ENCODE measurements around the gene NPAS1.
"Not testable (repeated sequence)": the region's sequence is repeated elsewhere in the genome, so short reads cannot be mapped to it uniquely, and the experiment has no call there.

Gene NPAS1

DNA sequence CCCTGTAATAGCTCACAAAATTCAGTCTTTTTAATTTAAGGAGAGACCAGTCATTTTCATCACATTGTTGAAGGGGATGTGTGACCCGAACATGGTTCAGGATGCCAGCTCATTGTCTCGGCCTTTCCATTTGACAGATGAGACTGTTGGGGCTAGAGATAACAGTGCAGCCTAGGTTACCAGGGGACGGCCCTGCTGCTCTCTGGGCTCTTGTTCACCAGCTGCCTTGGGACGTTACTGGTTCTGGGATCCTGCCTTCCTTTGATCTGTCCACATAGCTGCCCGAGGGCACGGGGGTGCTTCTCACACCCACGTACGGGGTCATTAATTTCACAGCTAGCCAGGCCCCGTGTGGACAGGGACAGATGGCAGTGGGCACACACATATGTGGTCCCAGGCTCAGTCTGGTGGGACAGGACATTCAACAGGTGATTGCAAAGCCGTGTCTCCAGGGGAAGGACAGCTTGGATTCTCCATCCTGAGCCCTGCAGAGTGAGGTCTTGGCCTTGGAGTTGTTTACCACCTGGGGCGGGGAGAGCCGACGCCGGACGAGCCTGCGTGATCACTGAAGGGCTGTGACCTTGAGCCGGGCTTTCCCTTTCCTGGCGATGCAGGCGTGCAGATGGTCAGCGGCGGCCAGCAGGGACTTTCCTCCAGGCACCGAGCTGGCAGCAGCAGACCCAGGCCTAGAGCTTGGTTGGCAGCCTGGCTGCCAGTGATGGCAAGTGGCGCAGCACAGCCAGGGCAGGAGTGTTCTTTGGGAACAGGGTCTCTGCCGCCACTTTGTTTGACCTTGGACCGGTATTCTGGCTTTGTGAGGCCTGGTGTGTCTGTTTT is 26.7 kb upstream of the NPAS1 start:
- no peak for DNase-seq

DNA sequence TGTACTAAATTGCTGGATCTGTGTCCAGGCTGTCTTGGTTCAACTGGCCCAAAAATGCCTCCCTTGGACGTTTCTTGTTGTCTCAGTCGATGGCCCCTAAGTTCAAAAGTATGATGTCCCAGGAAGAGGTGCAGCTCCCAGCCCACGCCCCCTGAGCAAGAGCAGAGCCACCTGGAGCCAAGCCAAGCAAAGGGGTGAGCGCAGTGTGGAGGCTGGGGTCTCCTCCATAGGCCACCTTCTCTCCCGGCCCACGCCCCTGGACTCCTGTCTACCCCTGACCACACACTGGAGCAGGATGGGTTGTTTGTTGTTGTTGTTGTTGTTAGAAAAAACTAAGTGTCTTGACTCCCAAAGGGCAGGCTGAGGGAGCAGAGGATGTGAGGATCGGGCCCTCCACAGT is 26.0 kb upstream of the NPAS1 start:
- DNase-seq, result no peak

DNA sequence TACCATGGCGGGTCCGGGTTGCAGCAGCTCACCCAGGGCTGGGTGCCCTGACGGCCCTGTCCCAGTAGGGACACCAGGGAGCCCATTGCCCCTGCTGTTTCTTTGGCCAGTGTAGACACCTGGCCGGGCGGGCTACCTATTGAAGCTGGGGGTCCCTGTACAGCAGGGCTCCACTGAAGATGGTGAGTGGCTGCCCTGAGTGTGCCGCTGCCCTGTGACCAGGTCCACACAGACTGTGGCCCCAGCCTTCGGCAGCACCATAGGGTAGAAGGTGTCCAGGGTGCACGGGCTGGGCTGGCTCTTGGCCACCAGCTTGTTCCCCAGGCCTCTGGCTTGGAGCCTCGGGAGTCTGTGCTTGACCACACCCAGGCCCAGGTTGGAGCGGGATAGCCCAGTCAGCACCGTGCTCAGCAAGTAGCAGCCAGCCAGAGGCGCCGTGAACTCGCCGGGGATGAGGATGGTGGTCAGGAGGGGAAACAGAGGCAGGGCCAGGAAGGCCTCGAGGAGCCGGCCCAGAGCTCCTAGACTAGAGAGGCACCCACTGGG is 25.4 kb upstream of the NPAS1 start:
- DNase-seq, result no peak

DNA sequence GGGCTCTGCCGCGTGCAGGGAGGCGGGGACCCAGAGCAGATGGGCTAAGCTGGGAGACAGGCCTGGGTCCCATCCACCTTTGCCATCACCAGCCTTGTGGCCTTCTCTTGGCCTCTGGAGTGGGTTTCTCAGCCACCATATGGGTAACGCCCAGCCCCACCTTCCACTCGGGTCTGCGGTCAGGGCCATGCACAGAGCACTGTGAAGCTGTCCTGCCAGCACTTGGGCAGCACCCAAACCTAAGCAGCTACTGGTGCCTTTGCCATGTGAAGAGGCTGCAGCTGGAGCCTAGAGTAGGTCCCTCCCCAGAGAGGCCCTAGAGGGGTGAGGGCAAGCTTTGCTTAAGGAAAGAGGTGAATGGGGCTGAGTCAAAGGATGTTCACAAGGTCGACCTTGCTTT is 24.1 kb upstream of the NPAS1 start:
- no peak for DNase-seq

DNA sequence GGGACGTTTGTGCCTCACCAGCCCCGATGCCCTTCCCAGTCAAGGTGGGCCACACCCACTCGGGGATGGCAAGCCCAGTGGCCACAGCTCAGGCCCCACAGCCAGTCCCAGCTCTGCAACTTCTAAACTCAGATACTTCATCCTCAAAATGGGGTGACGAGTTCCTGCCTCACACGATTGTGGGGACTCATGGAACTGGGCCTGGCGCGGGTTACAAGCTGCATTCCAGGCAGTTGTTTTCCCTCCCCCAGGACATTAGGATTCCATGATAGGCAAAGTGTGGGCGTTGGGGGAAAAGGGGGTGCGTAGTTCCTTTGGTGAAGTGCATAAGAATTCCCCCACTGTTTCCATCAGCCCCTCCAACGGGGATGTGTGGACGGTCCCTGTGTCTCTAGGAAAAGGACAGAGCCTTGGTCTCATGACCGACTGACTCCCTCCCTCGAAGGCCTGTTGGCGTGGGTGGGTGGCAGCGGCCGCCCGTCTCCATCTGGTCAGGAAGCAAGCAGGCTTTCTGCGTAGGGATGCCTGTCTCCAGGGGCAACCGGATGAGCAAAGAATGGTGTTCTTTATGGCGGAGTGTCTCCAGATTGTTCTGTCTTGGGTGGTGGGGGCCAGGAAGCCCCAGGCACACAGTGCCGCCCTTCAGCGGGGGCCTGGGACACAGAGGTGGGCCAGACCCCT is 21.1 kb upstream of the NPAS1 start:
- DNase-seq, result no peak

DNA sequence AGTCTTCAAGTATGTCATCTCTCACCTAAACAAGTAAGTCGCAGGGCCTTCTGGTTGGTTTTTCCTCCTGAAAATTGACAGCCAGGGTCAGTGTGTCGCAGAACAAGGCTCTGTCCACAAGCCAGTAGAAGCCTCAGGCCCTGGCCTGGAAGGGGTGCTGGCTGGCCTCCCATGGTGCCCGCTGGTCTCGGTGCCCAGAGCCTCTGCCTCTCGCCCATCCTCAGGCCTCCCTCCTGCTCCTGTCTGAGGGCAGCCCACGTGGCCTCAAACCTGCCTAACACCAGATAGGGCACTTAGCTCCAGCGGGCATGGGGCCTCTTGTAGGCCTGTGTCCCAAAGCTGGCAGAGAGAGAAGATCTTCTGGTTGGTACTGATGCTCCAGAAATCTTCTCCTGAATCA is 20.3 kb upstream of the NPAS1 start:
- no peak for DNase-seq

DNA sequence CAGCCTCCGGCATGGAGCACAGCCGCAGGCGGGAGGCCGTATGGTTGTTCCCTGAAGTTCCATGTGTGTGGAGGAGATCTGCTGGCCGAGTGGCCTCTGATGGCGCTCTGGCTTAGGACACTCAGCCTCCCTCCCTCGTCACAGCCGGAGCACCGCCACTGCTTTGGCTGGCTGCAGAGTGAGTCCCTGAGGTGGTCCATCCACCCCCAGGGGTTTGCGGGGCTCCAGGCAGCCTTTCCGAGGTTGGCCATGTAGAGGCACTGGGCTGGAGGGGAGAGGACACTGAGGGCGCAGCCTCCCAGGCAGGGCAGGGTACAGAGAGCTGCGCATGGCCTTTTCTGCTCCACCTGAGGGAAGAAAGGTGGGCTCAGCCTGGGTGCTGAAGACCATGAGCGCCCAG is 19.8 kb upstream of the NPAS1 start:
- DNase-seq, result no peak

DNA sequence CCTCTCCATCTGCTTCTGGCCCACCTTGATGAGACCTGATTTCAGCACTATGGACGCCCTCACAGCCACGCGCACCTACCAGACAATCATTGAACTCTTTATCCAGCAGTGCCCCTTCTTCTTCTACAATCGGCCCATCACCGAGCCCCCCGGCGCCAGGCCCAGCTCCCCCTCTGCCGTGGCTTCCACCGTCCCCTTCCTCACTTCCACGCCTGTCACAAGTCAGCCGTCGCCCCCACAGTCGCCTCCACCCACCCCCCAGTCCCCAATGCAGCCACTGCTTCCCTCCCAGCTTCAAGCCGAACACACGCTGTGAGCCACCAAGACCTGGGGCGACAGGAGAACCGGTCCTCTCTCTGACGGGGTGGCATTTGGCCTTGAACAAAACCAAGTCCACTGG is 19.3 kb upstream of the NPAS1 start:
- no peak for DNase-seq

DNA sequence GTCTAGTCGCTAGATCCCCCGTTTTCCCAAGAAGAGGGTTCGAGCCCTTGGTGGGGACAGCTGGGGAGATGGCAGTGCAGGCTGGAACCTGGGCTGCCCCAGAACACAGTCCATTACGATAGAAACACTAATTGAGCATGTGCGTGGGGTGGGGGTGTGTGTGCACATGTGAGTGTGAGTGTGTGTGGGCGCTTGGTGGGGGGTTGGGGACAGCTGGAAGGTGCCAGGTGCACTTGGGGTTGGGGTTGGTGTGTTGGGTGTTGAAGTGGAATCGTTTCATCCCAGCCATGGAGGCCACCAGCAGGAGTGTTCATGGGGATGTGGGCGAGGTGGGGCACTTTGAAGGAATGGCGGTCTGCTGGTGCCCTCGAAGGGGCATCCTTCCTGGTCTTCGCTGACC is 18.1 kb upstream of the NPAS1 start:
- no peak for DNase-seq

DNA sequence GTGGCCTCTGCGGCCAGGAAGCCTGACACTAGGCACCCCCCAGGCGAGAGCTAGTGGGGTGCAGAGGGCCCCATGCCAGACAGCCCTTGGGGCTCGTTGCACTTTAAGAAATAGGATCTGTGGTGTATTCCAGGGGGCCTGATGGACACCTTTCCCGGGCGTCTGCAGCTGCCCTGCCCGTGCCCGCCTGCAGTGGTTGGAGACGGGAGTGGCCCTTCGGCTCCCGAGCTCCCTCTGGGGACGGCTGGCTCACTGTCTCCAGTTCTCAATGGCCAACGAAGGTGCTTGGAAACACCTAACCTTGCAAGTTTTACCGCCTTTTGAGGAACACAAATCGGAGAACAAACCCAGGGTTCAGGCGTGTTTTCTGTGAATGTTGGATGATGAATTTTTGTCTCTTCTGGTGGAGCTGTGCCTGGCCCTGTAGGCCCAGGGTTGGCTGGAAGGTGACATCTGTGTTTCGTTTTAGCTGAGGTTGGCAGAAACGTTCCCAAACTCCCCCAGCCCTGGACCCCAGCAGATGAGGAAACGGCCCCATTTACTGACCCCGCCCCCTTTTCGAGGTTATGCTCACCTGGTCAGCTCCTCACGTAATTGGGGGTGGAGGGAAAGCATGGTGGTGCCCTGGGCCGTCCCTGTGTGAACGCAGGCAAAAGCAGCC is 17.4 kb upstream of the NPAS1 start:
- DNase-seq, result no peak

DNA sequence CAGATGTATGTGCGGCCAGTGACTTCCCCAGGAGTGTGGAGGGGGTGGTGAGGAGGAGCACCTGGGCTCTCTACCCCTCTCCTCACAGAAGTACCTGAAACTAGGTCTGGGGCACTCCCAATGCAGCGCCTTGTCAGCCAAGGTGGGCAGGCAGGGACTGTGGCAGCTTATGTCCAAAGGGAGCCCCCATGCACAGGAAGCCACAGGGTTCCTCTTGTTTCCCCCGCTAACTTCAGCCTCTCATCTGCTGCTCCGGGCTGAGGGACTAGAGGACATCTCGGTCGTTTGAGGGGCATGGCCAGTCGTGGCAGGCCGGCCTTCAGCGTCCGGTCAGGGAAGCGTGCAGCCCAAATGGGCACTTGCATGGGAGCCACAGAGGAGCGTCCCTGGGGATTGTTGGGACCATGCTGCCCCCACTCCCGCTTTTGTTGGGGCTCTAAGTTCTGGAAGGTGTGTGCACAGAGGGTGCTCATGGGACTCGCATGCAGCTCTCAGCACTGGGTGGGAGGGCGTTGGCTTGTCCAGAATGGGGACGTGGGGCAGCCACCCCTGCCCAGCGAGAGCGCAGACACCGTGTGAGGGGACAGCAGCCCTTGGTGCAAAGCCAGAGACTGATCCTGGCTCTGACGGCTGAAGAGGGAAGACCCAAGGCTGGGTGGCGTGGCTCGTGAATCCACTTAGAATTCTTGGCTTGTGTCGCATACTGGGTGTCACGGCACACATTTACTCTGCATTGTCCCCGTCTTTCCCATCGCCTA is 16.6 kb upstream of the NPAS1 start:
- no peak for DNase-seq

DNA sequence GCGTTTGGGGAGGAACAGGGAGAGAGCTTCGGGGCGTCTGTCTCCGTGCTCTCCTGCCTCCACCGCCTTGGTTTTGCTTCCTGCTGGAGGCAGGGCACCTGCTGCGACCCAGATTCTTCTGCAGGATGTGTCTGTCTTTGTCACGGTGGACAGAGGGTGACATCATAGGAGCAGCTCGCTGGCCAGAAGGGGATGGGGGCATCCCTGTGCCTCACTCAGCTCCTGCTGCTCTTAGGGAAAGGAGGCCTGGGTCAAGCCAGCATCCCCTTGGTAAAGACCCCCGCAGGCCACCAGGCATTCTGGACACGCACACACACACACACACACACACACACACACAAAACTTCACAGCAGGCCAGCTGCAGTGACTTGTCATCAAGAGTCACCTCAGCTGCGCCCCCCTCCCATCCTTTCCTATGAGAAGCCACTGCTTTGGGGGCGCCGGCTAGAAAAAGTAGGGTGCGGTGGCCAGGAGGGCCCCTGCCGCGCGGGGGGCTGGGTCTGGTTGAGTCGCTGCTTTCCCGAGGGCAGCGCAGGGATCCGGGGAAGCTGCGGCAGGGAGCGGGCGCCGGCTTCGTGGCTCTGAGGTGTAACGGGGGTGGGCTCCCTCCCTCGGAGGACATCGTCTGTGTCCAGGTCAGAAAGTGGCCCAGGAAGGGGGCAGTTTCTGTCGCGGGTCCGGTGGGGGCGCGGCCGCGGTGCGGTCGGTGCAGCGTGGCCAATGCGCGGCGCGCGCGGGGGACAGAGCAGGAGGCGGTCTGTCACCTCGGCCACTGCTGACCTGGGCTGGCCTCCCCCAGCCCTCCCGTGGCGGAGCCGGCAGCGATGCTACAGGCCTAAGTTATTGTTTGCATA is 15.8 kb upstream of the NPAS1 start:
- DNase-seq, result no peak

DNA sequence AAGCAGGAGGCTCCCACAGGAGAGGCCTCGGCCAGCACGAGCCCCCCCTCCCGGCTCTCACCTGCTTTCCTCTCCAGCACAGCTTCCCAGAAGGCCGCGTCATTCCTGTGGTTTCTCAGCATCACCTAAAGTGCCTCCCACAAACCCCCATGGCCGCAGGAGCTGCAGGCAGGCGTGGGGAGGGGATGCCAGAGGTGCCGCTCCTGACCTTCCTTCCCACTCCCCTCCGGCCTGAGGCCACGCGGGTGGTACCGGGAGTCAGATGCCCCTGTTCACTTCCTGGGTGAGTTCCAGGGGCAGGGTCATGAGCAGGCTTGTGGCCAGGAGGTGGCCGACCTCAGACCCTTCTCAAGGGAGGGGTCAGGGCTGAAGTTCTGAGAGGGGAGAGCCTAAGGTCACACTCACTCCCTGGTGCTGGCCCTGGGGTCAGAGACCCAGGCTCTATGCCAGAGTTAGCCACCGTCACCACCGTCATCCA is 14.4 kb upstream of the NPAS1 start:
- no peak for DNase-seq

DNA sequence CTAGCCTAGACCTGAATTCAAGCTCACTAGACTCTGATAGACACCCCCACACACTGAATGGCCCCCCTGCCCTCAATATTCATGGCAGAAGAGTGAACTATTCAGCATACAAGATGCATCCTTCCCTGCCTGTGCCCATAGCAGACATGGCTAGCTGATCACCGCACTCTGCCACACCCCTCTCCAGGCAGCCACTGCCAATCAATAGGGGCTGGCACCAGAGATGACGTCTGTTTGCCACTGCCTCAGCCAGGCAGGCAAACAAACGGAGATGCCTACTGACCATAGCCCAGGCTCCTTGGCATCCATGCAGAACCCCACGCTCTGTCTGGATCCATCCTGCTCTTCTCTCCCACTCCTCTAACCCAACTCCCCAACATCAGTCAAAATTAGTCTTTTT is 13.8 kb upstream of the NPAS1 start:
- DNase-seq, result no peak

DNA sequence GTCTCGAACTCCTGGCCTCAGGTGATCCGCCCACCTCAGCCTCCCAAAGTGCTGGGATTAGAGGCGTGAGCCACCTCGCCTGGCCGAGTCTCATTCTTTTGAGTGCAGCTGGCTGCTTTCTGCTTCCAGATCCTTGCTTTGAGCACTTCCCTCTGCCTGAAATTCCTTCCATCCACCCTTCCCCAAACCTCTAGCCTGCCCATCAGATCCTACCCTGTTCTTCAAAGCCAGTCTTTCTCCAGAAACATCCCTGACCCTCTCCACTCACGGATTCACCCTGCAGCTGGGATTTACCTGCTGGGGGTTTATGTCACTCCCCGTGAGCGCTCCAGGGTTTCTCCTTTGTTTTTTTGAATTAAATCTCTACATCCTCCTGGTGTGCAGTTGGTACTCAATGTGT is 13.1 kb upstream of the NPAS1 start:
- no peak for DNase-seq

DNA sequence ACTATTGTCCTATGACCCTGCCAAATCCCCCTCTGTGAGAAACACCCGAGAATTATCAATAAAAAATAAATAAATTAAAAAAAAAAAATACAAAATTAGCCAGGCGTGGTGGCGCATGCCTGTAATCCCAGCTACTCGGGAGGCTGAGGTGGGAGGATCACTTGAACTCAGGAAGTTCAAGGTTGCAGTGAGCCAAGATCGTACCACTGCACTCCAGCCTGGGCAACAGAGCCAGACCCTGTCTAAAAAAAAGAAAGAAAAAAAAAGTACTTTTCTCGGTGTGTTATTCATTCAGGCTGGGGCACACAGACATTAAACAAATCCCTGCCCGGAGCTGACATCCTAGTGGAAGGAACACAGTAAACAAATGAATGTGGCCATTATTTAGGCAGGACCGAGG is 9.1 kb upstream of the NPAS1 start:
- DNase-seq, result not testable (repeated sequence)

DNA sequence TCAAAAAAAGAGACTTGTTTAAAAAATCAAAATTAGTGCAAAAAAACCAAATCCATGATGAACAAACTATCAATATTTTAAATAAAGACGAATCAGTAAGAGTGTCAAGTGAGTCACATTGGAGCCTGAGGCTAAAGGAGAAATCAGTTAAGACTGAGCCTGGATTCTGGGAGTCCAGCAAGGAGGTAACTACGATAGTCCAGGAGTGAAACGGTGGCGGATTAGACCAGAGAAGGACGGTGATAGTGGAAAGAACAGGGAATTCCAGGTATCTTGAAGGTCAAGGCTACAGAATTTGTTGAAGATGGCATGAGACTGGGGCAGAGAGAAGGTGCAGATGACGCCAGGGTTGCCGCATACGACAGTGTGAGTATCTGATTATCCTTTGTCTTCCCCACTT is 7.0 kb upstream of the NPAS1 start:
- no peak for DNase-seq

DNA sequence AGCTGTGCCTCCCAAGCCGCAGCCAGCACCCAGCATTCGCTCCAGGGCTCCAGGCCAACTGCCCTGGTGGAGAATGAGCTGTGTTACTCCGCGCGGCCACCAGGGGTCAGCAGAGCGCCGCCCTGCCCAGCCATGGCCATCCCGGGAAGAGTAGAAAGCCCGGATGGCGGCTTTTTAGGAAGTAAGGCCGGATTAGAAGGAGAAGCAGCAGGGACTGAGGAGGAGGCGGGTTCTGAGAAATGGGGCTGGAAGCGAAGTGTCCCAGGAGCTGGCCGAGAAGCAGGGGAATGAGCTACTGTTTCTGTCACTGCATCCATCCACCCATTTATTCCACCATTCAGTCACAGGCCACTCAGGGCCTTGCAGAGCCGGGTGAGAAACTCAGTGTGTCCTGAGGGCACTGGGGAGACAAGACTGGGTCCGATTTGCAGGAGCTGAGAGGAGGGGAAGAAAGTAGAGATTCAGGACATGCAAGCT is 6.6 kb upstream of the NPAS1 start:
- DNase-seq, result peak; percentile 52

DNA sequence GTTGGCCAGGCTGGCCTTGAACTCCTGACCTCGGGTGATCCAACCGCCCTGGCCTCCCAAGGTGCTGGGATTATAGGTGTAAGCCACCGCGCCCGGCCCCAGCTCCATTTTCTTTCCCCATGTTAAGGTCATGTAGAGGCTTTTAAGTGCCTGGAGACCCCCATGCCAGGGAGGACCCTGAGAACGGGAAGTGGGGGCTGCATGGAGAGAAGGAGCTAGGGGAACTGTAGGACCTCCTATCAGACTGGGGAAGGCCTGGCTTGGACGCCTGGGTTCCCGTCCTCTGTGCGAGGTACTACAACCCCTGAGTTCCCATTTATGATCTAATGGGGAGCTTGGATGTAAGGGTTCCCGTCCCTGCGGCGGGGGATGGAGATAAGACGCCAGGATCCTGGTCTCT is 714 bp upstream of the NPAS1 start:
- no peak for DNase-seq

DNA sequence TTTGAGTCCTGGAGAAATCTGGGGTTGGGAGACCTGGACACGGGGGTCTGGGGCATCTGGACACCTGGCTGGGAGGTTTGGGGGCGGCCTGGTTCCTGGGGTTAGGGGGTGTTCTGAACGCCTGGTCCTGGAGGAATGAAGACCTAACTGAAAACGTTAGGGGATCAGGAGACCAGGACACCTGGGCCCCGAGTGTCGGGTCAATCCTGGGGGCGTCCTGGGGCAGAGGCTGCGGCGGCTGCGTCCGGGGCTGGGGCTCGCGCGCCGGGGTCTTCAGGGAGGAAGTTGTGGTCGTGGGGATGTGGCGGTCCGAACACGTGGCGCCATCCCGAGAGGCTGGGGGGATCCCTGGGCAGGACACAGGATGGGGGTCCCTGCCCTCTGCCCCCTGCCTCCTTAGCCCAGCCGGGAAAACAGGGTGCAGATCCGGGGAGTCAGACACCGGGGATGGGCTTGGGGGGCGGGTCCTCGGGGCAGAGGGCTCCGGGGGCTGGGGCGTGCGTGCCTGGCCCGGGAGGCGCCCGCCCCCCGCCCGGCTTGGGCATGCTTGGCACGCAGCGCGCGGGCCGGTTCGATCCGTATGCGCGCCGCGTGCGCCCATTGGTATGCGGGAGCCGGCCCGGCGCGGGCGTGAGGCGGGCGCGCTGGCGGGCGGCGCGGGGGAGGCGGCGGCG is 632 bp downstream of the NPAS1 start:
- DNase-seq, result no peak

DNA sequence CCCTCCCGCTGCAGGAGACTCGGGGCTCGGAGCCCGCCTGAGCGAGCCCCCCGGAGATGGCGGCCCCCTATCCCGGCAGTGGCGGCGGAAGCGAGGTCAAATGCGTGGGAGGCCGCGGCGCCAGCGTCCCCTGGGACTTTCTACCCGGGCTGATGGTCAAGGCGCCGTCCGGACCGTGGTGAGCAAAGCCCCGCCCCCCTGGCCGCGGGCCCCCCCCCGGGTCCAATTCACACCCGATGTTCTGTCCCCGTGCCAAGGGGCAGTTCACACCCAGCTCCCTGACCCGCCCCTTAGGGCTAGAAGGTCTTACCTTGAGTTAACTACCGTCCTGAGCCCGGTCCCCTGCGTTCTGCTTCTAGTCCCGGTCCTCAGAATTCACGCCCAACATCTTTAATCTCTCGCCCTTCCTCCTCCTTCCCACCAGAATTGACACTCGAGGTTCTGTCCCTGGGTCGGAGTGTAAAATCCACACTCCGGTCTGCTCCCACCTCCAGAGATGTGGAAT is 1.4 kb downstream of the NPAS1 start:
- no peak for DNase-seq
